Muscle of arm (tissue), 12 donors: Measurements from ENCODE around the gene C20orf173. TPM values are rescaled to one million over a fixed set of nuclear protein-coding genes. Genes with fewer than 3 reads are reported as not detected.

Experiments used
- polyA plus RNA-seq, 12 donors: library from polyadenylated mRNA; unstranded; fragments of 120-200 nt; gene quantifications; one replicate each; pipeline ENCODE4 v1.2.1, GENCODE V29; 2013; ENCODE audit not compliant: insufficient read length in 12 of 12

C20orf173 gene
- polyA plus RNA-seq, 12 donors: 0.22 TPM; not detected in 11

Other genes starting within 250 kb of the C20orf173 start
- gene EIF6, start 244.9 kb downstream of the C20orf173 start, polyA plus RNA-seq: 10 to 100 TPM in 11 of 12 donors, not detected in 1; 54.1 to 88.2 (median 63.3) TPM
- 10 to 100 TPM in 1 of 12 donors, 1 to 10 TPM in 2, not detected in 9; 1.4 to 12.1 (median 4.5) TPM for gene FAM83C, start 237.2 kb downstream of the C20orf173 start, polyA plus RNA-seq
- 10 to 100 TPM in 11 of 12 donors, not detected in 1; 34.4 to 53.2 (median 48.1) TPM for gene UQCC1, start 117.7 kb downstream of the C20orf173 start, polyA plus RNA-seq
- gene GDF5, start 91.4 kb downstream of the C20orf173 start, polyA plus RNA-seq: under 1 TPM in 9 of 12 donors, not detected in 3; 0.17 to 0.43 (median 0.26) TPM
- 10 to 100 TPM in 11 of 12 donors, not detected in 1; 21.0 to 63.1 (median 29.3) TPM for gene CEP250, start 74.1 kb downstream of the C20orf173 start, polyA plus RNA-seq
- gene ERGIC3, start 12.4 kb upstream of the C20orf173 start, polyA plus RNA-seq: 100 to 1,000 TPM in 11 of 12 donors, not detected in 1; 192 to 242 (median 216) TPM
- 1 to 10 TPM in 9 of 12 donors, under 1 TPM in 1, not detected in 2; 0.52 to 3.1 (median 1.8) TPM for gene SPAG4, start 86.2 kb upstream of the C20orf173 start, polyA plus RNA-seq
- 100 to 1,000 TPM in 9 of 12 donors, 10 to 100 TPM in 2, not detected in 1; 81.7 to 209 (median 124) TPM for gene CPNE1, start 135.2 kb upstream of the C20orf173 start, polyA plus RNA-seq
- 100 to 1,000 TPM in 1 of 12 donors, 10 to 100 TPM in 10, not detected in 1; 48.7 to 122 (median 59.5) TPM for gene RBM12, start 135.2 kb upstream of the C20orf173 start, polyA plus RNA-seq
- 10 to 100 TPM in 11 of 12 donors, not detected in 1; 12.4 to 26.1 (median 14.0) TPM for gene NFS1, start 169.7 kb upstream of the C20orf173 start, polyA plus RNA-seq
- gene ROMO1, start 169.8 kb upstream of the C20orf173 start, polyA plus RNA-seq: 10 to 100 TPM in 11 of 12 donors, not detected in 1; 47.7 to 76.2 (median 59.9) TPM
- gene RBM39, start 212.6 kb upstream of the C20orf173 start, polyA plus RNA-seq: 100 to 1,000 TPM in 11 of 12 donors, not detected in 1; 221 to 557 (median 292) TPM
- gene PHF20, start 242.4 kb upstream of the C20orf173 start, polyA plus RNA-seq: 10 to 100 TPM in 11 of 12 donors, not detected in 1; 26.6 to 37.0 (median 33.5) TPM